A673 (cell line): ENCODE data around the gene SIT1. TPM values are rescaled to one million over a fixed set of nuclear protein-coding genes. Genes with fewer than 3 reads are reported as not detected.

Source experiments
- Bru-seq: library from RNA; stranded (reverse); fragments of 400-500 nt; gene quantifications from one replicate; lab custom pipeline; 2021; lab: Mats Ljungman, UMichigan
- BruChase-seq, 2 experiments: library from RNA; stranded (reverse); fragments of 400-500 nt; gene quantifications; one replicate each; lab custom pipeline; 2021; lab: Mats Ljungman, UMichigan
- BruUV-seq: library from RNA; stranded (reverse); fragments of 400-500 nt; replicated peaks from 2 replicates; lab custom pipeline; 2021; lab: Mats Ljungman, UMichigan
- CTCF ChIA-PET: fragments of 300-600 bp; sonication (Branson Sonifier 250); formaldehyde crosslinking; loops from one replicate; lab custom pipeline; 2022; ENCODE audit warnings: antibody characterized with exemption; lab: Charles Lee
- POLR2A ChIA-PET: fragments of 300-600 bp; sonication (Branson Sonifier 250); formaldehyde crosslinking; loops from one replicate; lab custom pipeline; 2022; ENCODE audit warnings: antibody characterized with exemption; ENCODE audit not compliant: low non-redundant PET; lab: Charles Lee
- DNase-seq: peaks from one replicate; pipeline ENCODE4 v3.0.0-alpha.2; 2015; ENCODE audit warnings: low spot score
- H3K27ac ChIP-seq: fragments of 200-600 bp; sonication (generic); 2 replicates; pipeline ENCODE4 v1.5.1; 2016; ENCODE audit warnings: mixed run types, low read depth, mild to moderate bottlenecking, mixed read lengths, antibody characterized with exemption, low read length; ENCODE audit not compliant: poor library complexity, severe bottlenecking
- H3K27me3 ChIP-seq: fragments of 200-600 bp; sonication (generic); replicated peaks from 2 replicates; pipeline ENCODE4 v1.6.1; 2017; ENCODE audit warnings: mixed run types, low read depth, mild to moderate bottlenecking, mixed read lengths, antibody characterized with exemption, low read length; ENCODE audit not compliant: insufficient read depth, poor library complexity
- H3K36me3 ChIP-seq: fragments of 200-600 bp; sonication (generic); 2 replicates; pipeline ENCODE4 v1.6.1; 2016; ENCODE audit warnings: mixed run types, mild to moderate bottlenecking, mixed read lengths, antibody characterized with exemption, low read length; ENCODE audit not compliant: insufficient read depth, poor library complexity, severe bottlenecking
- H3K4me1 ChIP-seq: fragments of 200-600 bp; sonication (generic); 2 replicates; pipeline ENCODE4 v1.6.1; 2017; ENCODE audit warnings: mixed run types, mild to moderate bottlenecking, mixed read lengths, antibody characterized with exemption, low read length; ENCODE audit not compliant: insufficient read depth, poor library complexity, severe bottlenecking
- H3K4me3 ChIP-seq: fragments of 200-600 bp; sonication (generic); 2 replicates; pipeline ENCODE4 v1.5.1; 2016; ENCODE audit warnings: low read depth, mixed run types, mild to moderate bottlenecking, mixed read lengths, low read length; ENCODE audit not compliant: poor library complexity, severe bottlenecking
- H3K9me3 ChIP-seq: fragments of 200-600 bp; sonication (generic); 2 replicates; pipeline ENCODE4 v1.6.1; 2016; ENCODE audit warnings: mixed run types, low read depth, mild to moderate bottlenecking, mixed read lengths, antibody characterized with exemption, low read length; ENCODE audit not compliant: poor library complexity, severe bottlenecking
- EZH2 ChIP-seq: fragments of 200-600 bp; sonication (generic); IDR thresholded peaks from 2 replicates; pipeline ENCODE4 v1.6.1; 2017; ENCODE audit warnings: borderline replicate concordance, low read depth, mild to moderate bottlenecking, mixed read lengths, antibody characterized with exemption, low read length; ENCODE audit not compliant: poor library complexity, severe bottlenecking
- intact Hi-C: fragments of 100-400 bp; cut with micrococcal nuclease; formaldehyde crosslinking; loops from one replicate; pipeline ENCODE4 v1.10.0; 2022; ENCODE audit not compliant: unreplicated experiment
- long read RNA-seq: library from polyadenylated mRNA; stranded (forward); transcript quantifications from one replicate; pipeline ENCODE4 v2.0.0, GENCODE V29; 2022
- total RNA-seq: library from RNA; stranded (reverse); gene quantifications from 2 replicates; pipeline ENCODE4 v1.2.3, GENCODE V29; 2021
- TF ChIP-seq, protein P1 (sequence below): fragments of 300-800, 200-600 bp; sonication (generic); conservative IDR thresholded peaks from 2 replicates; pipeline ENCODE4 v1.5.1; 2017; ENCODE audit warnings: low read depth, mild to moderate bottlenecking, antibody characterized with exemption, low read length, moderate library complexity, mixed read lengths

Gene SIT1, protein sequence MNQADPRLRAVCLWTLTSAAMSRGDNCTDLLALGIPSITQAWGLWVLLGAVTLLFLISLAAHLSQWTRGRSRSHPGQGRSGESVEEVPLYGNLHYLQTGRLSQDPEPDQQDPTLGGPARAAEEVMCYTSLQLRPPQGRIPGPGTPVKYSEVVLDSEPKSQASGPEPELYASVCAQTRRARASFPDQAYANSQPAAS
- not detected in 2 replicates for total RNA-seq
- Bru-seq, nascent RNA: not detected
- BruChase-seq, experiment 1, labeled RNA remaining after a 2-hour chase: not detected
- not detected for BruChase-seq, experiment 2, labeled RNA remaining after a 6-hour chase
- long read RNA-seq: 0 reads

DNA sequence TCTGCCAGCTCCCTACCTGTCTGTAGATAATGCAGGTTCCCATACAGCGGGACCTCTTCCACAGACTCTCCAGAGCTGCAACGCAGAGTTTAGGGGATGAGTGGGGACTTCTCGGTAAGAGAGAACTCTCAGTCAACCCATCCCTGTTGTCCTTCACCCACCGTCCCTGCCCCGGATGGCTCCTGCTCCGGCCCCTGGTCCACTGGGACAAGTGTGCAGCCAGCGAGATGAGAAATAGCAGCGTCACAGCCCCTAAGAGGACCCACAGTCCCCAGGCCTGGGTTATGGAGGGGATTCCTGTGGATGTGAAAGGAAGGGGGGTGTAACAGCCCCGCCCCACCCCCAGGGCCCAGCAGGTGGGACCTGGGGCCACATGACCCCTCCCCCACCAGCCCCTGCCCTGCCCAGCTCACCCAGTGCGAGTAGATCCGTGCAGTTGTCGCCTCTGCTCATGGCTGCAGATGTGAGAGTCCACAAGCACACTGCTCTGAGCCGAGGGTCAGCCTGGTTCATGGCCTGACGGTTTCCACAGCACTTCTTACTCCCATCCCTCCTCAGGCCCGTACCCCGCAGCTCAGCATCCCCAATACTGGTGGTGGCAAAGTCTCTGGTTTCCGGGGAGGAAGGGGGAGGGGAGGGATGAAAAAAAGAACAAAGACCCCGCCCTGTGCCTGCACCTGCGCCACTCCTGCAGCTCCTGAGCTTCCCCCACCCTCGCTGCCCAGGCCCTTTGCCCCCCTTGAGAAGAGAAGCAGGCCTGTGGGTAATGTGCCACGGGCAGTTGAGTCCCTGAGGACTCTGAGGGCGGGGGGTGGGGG lies at the start of gene SIT1:
TSS of gene SIT1 (minus strand) at position 591 of the 818 bp plus-strand sequence. CDS start at position 513, 78 bp downstream.
- H3K27me3 ChIP-seq: no peaks in the 10 kb centered on the region
- H3K9me3 ChIP-seq: no peaks in the 10 kb centered on the region
- H3K27ac ChIP-seq: no peak within 1 kb of the TSS
- no peak for TF ChIP-seq EZH2
- TF ChIP-seq, protein P1, sequence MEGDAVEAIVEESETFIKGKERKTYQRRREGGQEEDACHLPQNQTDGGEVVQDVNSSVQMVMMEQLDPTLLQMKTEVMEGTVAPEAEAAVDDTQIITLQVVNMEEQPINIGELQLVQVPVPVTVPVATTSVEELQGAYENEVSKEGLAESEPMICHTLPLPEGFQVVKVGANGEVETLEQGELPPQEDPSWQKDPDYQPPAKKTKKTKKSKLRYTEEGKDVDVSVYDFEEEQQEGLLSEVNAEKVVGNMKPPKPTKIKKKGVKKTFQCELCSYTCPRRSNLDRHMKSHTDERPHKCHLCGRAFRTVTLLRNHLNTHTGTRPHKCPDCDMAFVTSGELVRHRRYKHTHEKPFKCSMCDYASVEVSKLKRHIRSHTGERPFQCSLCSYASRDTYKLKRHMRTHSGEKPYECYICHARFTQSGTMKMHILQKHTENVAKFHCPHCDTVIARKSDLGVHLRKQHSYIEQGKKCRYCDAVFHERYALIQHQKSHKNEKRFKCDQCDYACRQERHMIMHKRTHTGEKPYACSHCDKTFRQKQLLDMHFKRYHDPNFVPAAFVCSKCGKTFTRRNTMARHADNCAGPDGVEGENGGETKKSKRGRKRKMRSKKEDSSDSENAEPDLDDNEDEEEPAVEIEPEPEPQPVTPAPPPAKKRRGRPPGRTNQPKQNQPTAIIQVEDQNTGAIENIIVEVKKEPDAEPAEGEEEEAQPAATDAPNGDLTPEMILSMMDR: no peak
- DNase-seq: no peak
- CTCF ChIA-PET: no interaction called here
- H3K4me3 ChIP-seq: no peak within 1 kb of the TSS
- intact Hi-C loops: no loop called here
- POLR2A ChIA-PET: no interaction called here
- H3K36me3 ChIP-seq: no peaks in the 10 kb centered on the region
- no TSS peak for BruUV-seq
- peaks cover 4% of the 10 kb centered on the region for H3K4me1 ChIP-seq

DNA sequence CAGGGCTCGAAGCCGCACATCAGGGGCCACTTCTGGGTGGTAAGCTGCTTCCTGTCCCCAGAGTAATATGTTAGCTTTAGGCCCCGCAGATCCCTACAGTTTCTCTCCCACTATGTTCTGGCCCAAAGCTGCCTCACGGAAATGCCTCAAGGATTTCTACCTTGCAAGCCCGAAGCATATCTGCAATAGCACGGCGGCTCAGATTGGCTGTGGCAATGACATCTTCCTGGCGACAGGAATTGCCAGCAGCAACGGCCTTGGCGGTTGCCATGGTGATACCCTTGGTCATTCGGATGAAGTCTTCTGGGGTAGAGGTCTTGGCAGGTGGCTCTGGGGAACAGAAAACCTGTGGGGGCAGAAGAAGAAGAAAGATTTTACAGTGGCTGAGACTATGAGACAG lies 49.3 kb upstream of the SIT1 start:
- ChIA-PET CTCF (no interaction called here), POLR2A (no interaction called here)
- TF ChIP-seq, protein P1: no peak
- no peak for TF ChIP-seq EZH2
- intact Hi-C loops: no loop called here
- no peak for DNase-seq
- H3K4me3 ChIP-seq: no peak overlapping the region
- no peaks in the 10 kb centered on the region for H3K4me1 ChIP-seq
- H3K9me3 ChIP-seq: no peaks in the 10 kb centered on the region
- no TSS peak for BruUV-seq
- peaks cover 81% of the 10 kb centered on the region for H3K36me3 ChIP-seq
- no peaks in the 10 kb centered on the region for H3K27me3 ChIP-seq
- no peak overlapping the region for H3K27ac ChIP-seq

DNA sequence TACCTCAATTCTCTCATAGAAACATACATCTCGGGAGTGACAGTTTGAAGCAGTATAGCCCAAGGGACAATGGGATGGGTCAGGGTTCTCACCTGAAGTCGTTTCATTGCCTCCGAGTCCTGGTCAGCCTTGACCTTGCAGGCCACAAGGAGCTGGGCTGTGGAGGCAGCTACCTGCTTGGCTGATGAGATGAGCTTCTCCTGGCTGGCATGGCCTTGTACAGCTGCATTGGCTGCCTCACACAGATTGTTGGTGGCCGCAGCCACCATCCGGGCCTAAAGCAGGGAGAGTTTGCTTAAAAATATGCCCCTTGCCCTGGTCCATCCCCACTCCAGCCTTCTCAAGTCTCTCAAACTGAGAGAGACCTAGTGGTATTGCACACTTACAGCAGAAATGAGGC lies 47.5 kb upstream of the SIT1 start:
- Histone ChIP-seq H3K4me3 (no peak overlapping the region), H3K36me3 (peaks cover 64% of the 10 kb centered on the region), H3K27me3 (no peaks in the 10 kb centered on the region), H3K9me3 (no peaks in the 10 kb centered on the region), H3K4me1 (no peaks in the 10 kb centered on the region), H3K27ac (no peak overlapping the region)
- intact Hi-C loops: no loop called here
- TF ChIP-seq EZH2: no peak
- TF ChIP-seq, protein P1: no peak
- ChIA-PET CTCF (interaction anchor here (0.8 kb wide), 1 partner anchor 8 kb away, joined by 3 read pairs; no protein-coding TSS in a partner anchor), POLR2A (no interaction called here)
- DNase-seq: no peak
- no TSS peak for BruUV-seq
